ENCODE measurements around the gene LAPTM5.

DNA sequence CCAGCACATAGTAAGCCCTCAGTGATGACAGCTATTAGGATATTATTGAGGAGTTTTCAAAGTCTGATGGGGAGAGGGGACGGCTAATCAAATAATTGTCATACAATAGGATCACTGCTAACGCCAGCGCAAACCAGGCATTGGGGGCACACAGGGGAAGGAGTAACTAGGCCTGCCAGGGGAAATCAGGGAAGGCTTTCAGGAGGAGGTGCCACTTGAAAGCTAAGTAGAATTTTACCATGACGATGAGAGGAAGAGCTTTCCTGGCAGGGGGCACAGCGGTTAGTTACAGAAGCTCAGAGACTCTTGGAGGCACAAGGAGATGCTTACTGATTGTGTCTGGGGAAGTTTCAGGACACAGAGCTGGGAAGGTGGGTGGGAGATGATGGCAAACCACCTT, 47.2 kb upstream of the LAPTM5 start:
- TF ChIP-seq, protein P1, sequence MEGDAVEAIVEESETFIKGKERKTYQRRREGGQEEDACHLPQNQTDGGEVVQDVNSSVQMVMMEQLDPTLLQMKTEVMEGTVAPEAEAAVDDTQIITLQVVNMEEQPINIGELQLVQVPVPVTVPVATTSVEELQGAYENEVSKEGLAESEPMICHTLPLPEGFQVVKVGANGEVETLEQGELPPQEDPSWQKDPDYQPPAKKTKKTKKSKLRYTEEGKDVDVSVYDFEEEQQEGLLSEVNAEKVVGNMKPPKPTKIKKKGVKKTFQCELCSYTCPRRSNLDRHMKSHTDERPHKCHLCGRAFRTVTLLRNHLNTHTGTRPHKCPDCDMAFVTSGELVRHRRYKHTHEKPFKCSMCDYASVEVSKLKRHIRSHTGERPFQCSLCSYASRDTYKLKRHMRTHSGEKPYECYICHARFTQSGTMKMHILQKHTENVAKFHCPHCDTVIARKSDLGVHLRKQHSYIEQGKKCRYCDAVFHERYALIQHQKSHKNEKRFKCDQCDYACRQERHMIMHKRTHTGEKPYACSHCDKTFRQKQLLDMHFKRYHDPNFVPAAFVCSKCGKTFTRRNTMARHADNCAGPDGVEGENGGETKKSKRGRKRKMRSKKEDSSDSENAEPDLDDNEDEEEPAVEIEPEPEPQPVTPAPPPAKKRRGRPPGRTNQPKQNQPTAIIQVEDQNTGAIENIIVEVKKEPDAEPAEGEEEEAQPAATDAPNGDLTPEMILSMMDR (conservative IDR thresholded peaks at IDR 0.05; ENCODE audit: low read depth, low read length), result no peak
- no peak for TF ChIP-seq EZH2 (IDR thresholded peaks at IDR 0.05; ENCODE audit: borderline replicate concordance, low read depth, low read length, poor library complexity, severe bottlenecking)

All from A673 (cell line).